GM12865 (cell line): ENCODE data around the gene PRRC2B.
"Not testable (repeated sequence)": the region's sequence is repeated elsewhere in the genome, so short reads cannot be mapped to it uniquely, and the experiment has no call there.

Experiments used
- DNase-seq: peaks from one replicate; pipeline ENCODE4 v3.0.0; 2010; ENCODE audit warnings: low read depth
- H3K4me3 ChIP-seq: 2 replicates; pipeline ENCODE4 v1.5.1; 2011; ENCODE audit warnings: mild to moderate bottlenecking, low read depth, low read length, control low read depth
- CTCF ChIP-seq: IDR thresholded peaks from 2 replicates; pipeline ENCODE4 v1.5.1; 2011; ENCODE audit warnings: low read length, control low read depth, low read depth, inconsistent platforms; ENCODE audit not compliant: insufficient read depth; ENCODE audit errors: missing control alignments

Gene PRRC2B

GRCh38 chr9:131511880-131512279 is 118.0 kb downstream of the PRRC2B start:
- TF ChIP-seq CTCF: no peak
- DNase-seq: no peak
- no peak overlapping the region for H3K4me3 ChIP-seq

- no peak for TF ChIP-seq CTCF
- no peak for DNase-seq
- no peak overlapping the region for H3K4me3 ChIP-seq
Measured at GRCh38 chr9:131513177-131513576, 119.3 kb downstream of the PRRC2B start.

GRCh38 chr9:131515559-131516031 is 121.7 kb downstream of the PRRC2B start:
- DNase-seq, H3K4me3 ChIP-seq: not testable (repeated sequence)

- TF ChIP-seq CTCF: no peak
- DNase-seq: no peak
- H3K4me3 ChIP-seq: no peak overlapping the region
Measured at GRCh38 chr9:131516100-131516499, 122.2 kb downstream of the PRRC2B start.

GRCh38 chr9:131516930-131517329 is 123.0 kb downstream of the PRRC2B start:
- no peak for TF ChIP-seq CTCF
- H3K4me3 ChIP-seq: no peak overlapping the region
- DNase-seq: no peak

GRCh38 chr9:131517761-131518190 is 123.9 kb downstream of the PRRC2B start:
- no peak overlapping the region for H3K4me3 ChIP-seq
- TF ChIP-seq CTCF: no peak
- DNase-seq: no peak

- no peak for TF ChIP-seq CTCF
- no peak for DNase-seq
- H3K4me3 ChIP-seq: no peak overlapping the region
Measured at GRCh38 chr9:131518553-131518952, 124.7 kb downstream of the PRRC2B start.

- no peak for TF ChIP-seq CTCF
- no peak for DNase-seq
Measured at GRCh38 chr9:131520503-131520902, 126.6 kb downstream of the PRRC2B start.

More at GRCh38 chr9:131520503-131520902, 126.6 kb downstream of the PRRC2B start:
- no peak overlapping the region for H3K4me3 ChIP-seq
